ENCODE measurements around the gene FASTK.

FASTK gene

GRCh38 chr7:151125846-151126481 is 45.4 kb upstream of the FASTK start:
- no peak for DNase-seq (ENCODE audit: low read depth)
- H3K4me3 ChIP-seq (ENCODE audit: low read depth, low read length), result no peak overlapping the region
- TF ChIP-seq, protein P1, sequence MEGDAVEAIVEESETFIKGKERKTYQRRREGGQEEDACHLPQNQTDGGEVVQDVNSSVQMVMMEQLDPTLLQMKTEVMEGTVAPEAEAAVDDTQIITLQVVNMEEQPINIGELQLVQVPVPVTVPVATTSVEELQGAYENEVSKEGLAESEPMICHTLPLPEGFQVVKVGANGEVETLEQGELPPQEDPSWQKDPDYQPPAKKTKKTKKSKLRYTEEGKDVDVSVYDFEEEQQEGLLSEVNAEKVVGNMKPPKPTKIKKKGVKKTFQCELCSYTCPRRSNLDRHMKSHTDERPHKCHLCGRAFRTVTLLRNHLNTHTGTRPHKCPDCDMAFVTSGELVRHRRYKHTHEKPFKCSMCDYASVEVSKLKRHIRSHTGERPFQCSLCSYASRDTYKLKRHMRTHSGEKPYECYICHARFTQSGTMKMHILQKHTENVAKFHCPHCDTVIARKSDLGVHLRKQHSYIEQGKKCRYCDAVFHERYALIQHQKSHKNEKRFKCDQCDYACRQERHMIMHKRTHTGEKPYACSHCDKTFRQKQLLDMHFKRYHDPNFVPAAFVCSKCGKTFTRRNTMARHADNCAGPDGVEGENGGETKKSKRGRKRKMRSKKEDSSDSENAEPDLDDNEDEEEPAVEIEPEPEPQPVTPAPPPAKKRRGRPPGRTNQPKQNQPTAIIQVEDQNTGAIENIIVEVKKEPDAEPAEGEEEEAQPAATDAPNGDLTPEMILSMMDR (IDR thresholded peaks at IDR 0.05; ENCODE audit: low read depth, low read length, missing control alignments), result no peak

GRCh38 chr7:151125470-151125845 is 44.8 kb upstream of the FASTK start:
- TF ChIP-seq, protein P1 (IDR thresholded peaks at IDR 0.05; ENCODE audit: low read depth, low read length, missing control alignments), result no peak
- no peak for DNase-seq (ENCODE audit: low read depth)
- H3K4me3 ChIP-seq (ENCODE audit: low read depth, low read length), result no peak overlapping the region

DNA sequence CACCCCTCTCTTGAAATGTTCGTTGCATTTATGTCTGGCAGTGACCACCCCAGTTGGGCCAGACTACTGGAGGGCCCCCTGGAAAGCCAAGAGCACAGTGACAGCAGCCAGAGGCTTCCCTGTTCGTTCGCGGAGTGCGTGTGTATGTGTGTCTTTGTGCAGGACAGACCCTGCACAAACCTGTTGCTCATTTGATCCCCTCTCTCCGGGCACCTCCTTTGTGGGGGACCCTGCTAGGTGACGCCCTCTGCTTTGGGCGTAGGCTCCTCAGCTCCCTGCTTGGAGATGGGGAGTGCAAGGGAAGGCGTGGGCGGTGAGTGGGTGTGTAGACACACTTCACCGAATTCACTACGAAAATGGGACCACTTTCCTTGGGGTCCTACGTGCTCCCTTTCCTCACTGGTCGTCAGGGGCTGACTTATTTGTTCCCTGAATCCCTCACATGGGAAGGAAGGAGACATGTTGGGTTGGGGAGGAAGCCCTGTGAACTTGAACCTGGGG is 44.3 kb upstream of the FASTK start:
- TF ChIP-seq, protein P1 (IDR thresholded peaks at IDR 0.05; ENCODE audit: low read depth, low read length, missing control alignments), result no peak
- no peak for DNase-seq (ENCODE audit: low read depth)
- no peak overlapping the region for H3K4me3 ChIP-seq (ENCODE audit: low read depth, low read length)

DNA sequence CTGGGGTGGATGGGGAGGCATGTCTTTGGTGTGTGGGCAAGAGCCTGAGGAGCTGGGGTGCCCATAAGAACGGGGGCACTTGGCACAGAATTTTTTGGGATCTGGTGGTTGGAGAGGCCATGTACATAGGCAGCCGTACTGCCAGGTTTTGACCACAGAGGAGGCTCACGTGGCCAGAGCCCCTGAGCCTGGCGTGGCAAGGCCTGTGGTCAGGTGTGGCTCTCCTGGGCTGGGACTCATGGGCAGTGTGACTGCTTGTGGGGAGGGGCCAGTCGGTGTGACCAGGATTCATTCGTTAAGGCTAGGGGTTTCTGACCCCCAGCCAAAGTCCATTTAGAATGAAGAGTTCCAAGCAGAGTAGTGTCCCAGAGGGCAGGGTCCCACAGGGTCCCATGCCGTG is 43.9 kb upstream of the FASTK start:
- TF ChIP-seq, protein P1 (IDR thresholded peaks at IDR 0.05; ENCODE audit: low read depth, low read length, missing control alignments), result no peak
- DNase-seq (ENCODE audit: low read depth), result no peak
- H3K4me3 ChIP-seq (ENCODE audit: low read depth, low read length), result no peak overlapping the region

- TF ChIP-seq, protein P1 (IDR thresholded peaks at IDR 0.05; ENCODE audit: low read depth, low read length, missing control alignments), result peak; percentile 99
- peak; percentile 34 for DNase-seq (ENCODE audit: low read depth)
- no peak overlapping the region for H3K4me3 ChIP-seq (ENCODE audit: low read depth, low read length)
These were observed 43.3 kb upstream of the FASTK start for GRCh38 chr7:151123822-151124464.

DNA sequence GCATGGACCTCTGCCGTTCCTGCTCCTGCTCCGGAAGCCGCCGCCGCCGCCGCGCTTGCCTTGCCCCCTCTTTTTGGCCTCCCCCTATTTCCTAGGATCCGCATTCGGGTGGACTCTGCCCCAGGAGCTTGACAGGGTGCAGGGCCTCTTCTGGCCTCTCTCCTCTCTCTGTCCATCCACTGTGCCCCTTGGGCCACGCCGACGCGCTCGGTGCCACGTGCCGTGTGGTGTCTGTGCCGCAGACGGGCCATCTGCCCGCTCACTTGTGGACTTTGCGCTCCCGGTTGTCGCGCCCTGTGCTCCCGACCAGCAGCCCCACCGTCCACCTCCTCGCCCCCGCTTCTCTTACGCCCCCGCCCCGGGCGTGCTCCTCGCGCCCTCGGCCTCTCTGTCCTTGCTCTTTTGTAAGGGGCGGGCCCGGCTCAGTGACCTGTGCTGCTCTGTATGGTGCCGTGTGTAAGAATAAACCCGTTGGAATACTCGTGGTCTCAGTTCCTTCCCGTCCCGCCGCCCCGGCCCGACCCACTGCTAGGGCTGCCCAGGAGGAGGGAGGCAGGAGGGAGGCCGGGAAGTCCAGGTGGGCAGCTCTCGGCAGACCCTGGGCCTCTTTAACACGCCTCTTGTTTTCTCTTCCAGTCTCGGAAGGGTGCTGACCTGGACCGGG is 42.7 kb upstream of the FASTK start:
- TF ChIP-seq, protein P1 (IDR thresholded peaks at IDR 0.05; ENCODE audit: low read depth, low read length, missing control alignments), result no peak

More for the DNA sequence above, 42.7 kb upstream of the FASTK start:
- H3K4me3 ChIP-seq (ENCODE audit: low read depth, low read length), result no peak overlapping the region
- no peak for DNase-seq (ENCODE audit: low read depth)

Measured in GM12864 (cell line).